GM18861 (cell line): ENCODE results near the gene MYO15B.
"Not testable (repeated sequence)": the region's sequence is repeated elsewhere in the genome, so short reads cannot be mapped to it uniquely, and the experiment has no call there.

Experiments
- ATAC-seq: cut with Tn5 transposase; IDR thresholded peaks from one replicate; pipeline ENCODE4 v1.9.1; 2021; ENCODE audit not compliant: unreplicated experiment

MYO15B gene

DNA sequence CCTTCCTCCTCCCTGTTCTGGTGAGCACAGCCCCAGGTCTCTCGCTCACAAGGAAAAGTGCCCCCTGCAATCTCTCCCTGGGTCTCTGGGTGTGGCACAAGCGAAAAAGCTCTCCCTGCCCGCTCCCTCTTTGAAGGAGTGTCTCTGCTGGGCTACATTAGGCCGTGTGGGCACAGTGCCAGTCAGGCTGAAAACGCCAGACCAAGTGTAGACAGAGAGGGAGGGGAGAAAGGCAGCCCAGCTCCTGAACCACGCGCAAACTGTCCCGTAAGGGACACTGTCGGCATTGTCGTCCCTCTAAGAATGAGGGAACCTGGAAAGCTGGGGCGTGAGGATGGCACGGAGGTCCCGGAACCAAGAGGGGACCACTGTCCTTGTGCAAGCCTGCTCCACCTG lies 49.5 kb downstream of the MYO15B start:
- no peak for ATAC-seq

DNA sequence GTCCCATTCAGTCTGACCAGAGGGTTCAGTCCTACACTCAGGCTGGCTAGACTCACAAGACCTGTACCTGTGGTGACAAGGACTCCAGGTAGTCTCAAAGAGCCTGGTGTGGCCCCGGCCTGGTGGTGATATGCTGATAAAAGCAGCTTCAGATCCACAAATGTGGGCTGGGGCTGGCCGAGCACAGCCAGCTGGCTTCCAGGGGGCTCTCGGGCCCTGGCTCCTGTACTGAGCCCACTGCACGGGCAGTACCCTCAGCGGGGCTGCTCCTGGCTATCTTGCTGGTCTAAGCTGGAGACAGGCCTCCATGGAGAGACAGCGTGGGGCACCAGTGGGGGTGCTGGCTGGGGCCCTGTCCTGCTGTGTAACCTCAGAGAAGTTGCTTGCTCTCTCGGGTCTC lies 50.0 kb downstream of the MYO15B start:
- no peak for ATAC-seq

GRCh38 chr17:75638039-75638438 lies 50.4 kb downstream of the MYO15B start:
- not testable (repeated sequence) for ATAC-seq

DNA sequence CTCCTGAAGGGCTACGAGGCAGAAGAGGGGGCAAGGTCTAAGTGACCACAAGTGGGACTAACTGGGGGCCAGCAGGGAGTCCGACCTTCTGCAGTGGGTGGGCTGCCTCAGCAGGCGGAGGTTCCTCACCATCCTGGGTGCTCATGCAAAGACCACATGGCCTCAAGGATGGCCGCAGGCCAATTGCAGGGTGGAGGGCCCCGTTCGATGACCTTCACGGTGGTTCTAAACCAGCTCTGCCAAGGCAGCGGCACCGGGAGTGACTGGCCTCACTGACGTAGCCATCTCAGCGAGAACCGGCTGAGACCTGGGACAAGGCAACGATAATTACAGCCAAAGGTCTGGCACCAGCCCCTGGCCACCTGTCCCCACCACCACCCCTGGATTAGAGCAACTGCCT lies 51.3 kb downstream of the MYO15B start:
- ATAC-seq: no peak

DNA sequence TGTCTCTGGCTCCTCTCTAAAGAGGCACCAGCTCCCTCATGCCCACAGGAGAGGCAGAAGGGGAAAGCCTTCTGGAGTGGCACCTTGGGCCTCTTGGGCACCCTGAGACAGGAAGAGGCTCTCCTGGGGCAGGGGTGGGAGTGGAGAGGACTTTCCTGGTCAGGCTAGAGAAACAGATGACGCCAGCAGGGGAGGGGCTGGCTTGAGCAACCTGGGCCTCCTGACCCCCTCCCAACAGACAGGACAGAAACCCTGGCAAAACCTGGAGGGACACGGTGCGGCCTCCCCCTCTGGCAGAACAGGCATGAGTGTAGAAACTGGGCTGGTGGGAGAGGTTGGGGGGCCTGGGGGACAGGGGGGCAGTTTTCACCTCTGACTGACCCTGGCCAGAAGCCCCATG lies 51.7 kb downstream of the MYO15B start:
- ATAC-seq: no peak

- no peak for ATAC-seq
These were observed 52.4 kb downstream of the MYO15B start for GRCh38 chr17:75639771-75640555.

GRCh38 chr17:75640556-75641119 lies 53.0 kb downstream of the MYO15B start:
- no peak for ATAC-seq

DNA sequence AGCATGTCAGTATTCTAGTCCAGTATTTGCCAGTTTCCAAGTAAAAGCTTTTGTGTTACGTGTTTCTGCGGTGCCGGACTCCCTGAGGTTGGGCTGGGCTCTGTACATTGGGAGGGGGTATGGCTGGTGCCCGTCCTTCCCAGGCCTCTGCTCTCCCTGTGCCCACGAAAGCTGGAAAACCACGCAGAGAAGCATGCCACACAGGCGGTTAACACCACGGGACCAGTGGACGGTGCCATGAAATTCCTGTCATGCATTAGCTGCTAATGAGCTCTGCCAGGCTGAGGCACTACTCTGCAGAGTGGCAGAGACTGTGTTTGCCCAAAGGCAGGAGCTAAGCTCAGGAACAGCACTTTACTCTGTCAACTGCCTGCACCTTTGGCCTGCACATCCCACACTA lies 53.7 kb downstream of the MYO15B start:
- no peak for ATAC-seq

GRCh38 chr17:75642182-75642783 lies 54.7 kb downstream of the MYO15B start:
- no peak for ATAC-seq

GRCh38 chr17:75642784-75643642 lies 55.4 kb downstream of the MYO15B start:
- ATAC-seq: no peak

DNA sequence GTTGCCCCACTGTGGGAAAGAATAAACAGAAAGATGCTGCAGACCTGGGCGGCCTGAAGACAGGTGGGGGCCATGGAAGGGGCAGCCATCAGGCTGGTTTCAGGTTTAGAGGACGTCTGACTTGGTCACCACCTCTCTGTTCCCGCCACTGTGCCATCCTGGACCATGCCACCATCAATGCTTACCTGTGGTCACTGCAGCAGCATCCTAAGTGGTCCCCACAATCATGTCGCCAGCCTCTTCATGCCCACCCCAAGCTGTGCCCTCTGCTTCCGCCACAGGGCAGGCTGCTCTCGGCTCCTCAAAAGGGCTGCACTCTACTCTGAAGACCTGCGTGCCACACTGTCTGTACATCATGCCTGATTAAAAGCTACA lies 56.0 kb downstream of the MYO15B start:
- no peak for ATAC-seq

DNA sequence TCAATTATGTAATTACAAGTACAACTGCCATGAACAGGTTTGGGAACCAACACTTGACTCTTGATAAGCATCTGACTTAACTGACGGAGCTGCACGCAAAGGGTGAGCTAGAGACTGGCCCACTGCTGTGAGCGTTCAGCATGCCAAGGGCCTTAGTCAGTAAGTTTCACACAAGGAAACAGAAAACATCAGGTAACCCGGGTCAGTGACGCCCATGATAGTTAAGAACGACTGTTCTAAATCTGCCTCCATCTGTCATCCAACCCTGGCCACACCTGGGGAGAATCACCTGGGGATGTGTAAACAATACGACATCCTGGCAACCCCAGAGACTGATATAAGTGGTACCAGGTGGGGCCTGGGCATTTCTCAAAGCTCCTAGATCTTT lies 57.9 kb downstream of the MYO15B start:
- no peak for ATAC-seq

DNA sequence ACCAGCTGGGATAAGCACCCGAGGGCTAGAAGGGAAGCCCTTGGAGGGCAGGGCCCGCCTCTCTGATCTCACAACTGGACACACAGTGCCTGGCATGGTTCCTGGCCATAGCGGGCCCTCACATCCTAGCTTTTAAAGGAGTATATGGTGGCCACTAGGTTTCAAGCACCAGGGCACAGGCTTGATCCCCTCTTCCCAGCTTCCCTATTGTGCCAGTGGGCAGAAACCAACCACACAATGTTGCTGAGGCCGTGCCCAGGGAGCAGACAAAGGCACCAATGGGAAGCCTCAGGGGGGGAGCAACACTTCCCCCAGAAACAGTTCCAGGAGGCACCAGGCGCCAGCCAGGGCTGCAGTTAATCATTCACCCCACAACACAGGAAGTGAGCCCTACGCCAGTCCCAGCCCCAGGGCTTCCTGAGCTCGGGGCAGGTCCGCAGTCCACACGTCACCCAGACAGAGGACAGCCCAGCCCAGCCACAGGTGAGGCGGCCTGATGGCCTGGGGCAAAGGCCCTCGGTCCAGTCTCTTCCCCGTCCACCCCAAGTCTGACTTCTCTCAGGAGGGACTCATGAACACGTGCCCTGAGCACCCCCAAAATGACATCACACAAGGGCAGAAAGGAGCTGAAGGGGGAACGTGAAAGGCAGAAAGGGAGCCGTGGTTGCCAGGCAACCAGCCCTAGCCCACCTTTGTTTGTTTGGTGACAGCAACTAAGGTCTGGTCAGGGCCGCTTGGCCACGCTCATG lies 58.5 kb downstream of the MYO15B start:
- ATAC-seq: peak; percentile 81

GRCh38 chr17:75646638-75646992 lies 59.0 kb downstream of the MYO15B start:
- no peak for ATAC-seq

- no peak for ATAC-seq
These were observed 59.5 kb downstream of the MYO15B start for GRCh38 chr17:75647061-75647460.

DNA sequence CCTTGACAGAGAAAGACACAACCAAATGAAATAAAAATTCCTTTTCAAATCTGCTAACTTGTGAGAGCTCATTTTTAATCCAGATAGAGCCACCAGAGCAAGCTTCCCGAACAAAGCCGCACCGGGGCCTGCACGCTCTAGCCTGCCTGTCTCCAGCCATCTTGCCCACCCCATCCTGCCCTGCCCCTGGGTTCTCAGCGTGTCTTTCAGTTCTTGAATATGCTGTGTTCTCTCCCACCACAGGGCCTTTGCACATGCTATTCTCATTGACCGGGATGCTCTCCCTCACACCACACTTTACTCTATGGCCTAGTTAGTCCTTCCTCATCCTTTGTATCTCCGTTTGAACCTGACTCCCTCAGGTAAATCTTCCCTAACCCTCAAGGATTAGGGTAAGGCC lies 60.3 kb downstream of the MYO15B start:
- ATAC-seq: no peak

DNA sequence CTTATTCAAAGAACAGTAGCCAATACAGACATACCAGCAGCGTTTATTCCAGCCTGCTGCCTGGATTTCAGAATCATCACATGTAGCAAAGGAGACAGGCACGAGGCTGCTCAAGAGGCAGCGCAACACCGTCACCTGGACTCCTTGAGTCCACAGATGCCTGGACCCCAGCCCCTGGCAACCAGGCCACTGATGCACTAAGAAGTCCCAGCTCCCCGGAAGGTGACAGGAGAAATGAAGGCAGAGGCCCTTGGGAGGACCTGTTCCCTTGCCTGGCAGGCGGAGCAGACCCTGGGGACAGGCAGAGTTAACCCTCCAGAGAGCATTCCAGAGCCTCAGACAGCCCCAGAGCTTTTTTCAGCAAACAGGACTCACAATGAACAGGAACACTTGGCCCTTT lies 62.1 kb downstream of the MYO15B start:
- ATAC-seq: no peak

DNA sequence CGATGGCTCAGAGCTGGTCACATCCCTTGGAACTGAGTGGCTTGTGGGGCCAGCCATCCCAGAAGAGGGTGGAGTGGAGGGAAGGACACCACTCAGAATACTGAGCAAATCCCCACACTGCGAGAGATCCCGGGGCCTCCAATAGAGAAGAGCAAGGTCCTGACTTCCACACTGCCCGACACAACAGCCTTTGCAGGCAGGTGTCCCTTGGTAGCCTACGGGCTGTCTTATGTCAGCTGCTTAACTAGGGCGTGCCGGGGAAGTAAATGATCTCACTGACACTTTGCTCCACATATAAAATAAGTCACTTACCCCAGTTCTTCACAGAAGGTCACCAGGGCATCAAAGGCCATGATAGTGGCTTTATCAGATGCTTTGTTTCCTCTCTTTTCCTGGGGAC lies 63.3 kb downstream of the MYO15B start:
- ATAC-seq: no peak

GRCh38 chr17:75652341-75652740 lies 64.7 kb downstream of the MYO15B start:
- no peak for ATAC-seq

GRCh38 chr17:75652934-75653549 lies 65.4 kb downstream of the MYO15B start:
- ATAC-seq: no peak

GRCh38 chr17:75654176-75654575 lies 66.6 kb downstream of the MYO15B start:
- ATAC-seq: no peak
